Coronary artery (tissue), 2 donors: Measurements from ENCODE around the gene ERMN.

ENCODE experiments used
- DNase-seq: peaks from one replicate; pipeline ENCODE4 v3.0.0-alpha.2; 2017; ENCODE audit warnings: low spot score
- H3K27ac ChIP-seq, 2 donors: fragments of 200-600 bp; sonication (generic); one replicate each; pipeline ENCODE4 v1.5.1; 2016 to 2019
- H3K4me3 ChIP-seq: fragments of 200-600 bp; sonication (generic); 2 replicates; pipeline ENCODE4 v1.5.1; 2016; ENCODE audit warnings: mild to moderate bottlenecking, moderate library complexity
- CTCF ChIP-seq: fragments of 200-600 bp; sonication (generic); IDR thresholded peaks from one replicate; pipeline ENCODE4 v1.5.1; 2019; ENCODE audit warnings: antibody characterized with exemption

The ERMN gene

GRCh38 chr2:157271590-157272203 lies 53.9 kb downstream of the ERMN start:
- no peak for TF ChIP-seq CTCF
- no peak for DNase-seq
- H3K27ac ChIP-seq, result no peak overlapping the region
- no peak overlapping the region for H3K4me3 ChIP-seq

- DNase-seq, result no peak
- Histone ChIP-seq H3K4me3 (no peak overlapping the region), H3K27ac (no peak overlapping the region)
- TF ChIP-seq CTCF, result no peak
Observed at GRCh38 chr2:157269922-157270321, 55.7 kb downstream of the ERMN start.

- TF ChIP-seq CTCF, result no peak
- Histone ChIP-seq H3K27ac (no peak overlapping the region), H3K4me3 (no peak overlapping the region)
- DNase-seq, result no peak
Observed at GRCh38 chr2:157269060-157269459, 56.6 kb downstream of the ERMN start.
